MM.1S (cell line): Measurements from ENCODE around the gene ADAM19.

Source experiments
- DNase-seq: peaks from one replicate; pipeline ENCODE4 v3.0.0-alpha.2; 2015
- H2AFZ ChIP-seq: fragments of 300-600 bp; sonication (generic); 2 replicates; pipeline ENCODE4 v1.6.0; 2016; ENCODE audit warnings: antibody characterized with exemption, low read length
- H3F3A ChIP-seq: fragments of 300-600 bp; sonication (generic); 2 replicates; pipeline ENCODE4 v1.6.1; 2016; ENCODE audit warnings: mild to moderate bottlenecking, antibody characterized with exemption, low read length, moderate library complexity, mixed read lengths; ENCODE audit not compliant: insufficient read depth
- H3K27ac ChIP-seq: fragments of 300-600 bp; sonication (generic); 2 replicates; pipeline ENCODE4 v1.5.1; 2016; ENCODE audit warnings: mild to moderate bottlenecking, low read length
- H3K27me3 ChIP-seq: fragments of 300-600 bp; sonication (generic); replicated peaks from 2 replicates; pipeline ENCODE4 v1.6.0; 2016; ENCODE audit warnings: low read length; ENCODE audit not compliant: insufficient read depth
- H3K36me3 ChIP-seq: fragments of 300-600 bp; sonication (generic); replicated peaks from 2 replicates; pipeline ENCODE4 v1.6.1; 2016; ENCODE audit warnings: mild to moderate bottlenecking, low read length, mixed read lengths; ENCODE audit not compliant: insufficient read depth
- H3K4me1 ChIP-seq: fragments of 300-600 bp; sonication (generic); 2 replicates; pipeline ENCODE4 v1.6.1; 2016; ENCODE audit warnings: low read length, mixed read lengths
- H3K4me2 ChIP-seq: fragments of 300-600 bp; sonication (generic); 2 replicates; pipeline ENCODE4 v1.6.0; 2016; ENCODE audit warnings: low read depth, low read length
- H3K4me3 ChIP-seq: fragments of 300-600 bp; sonication (generic); 2 replicates; pipeline ENCODE4 v1.5.1; 2016; ENCODE audit warnings: low read length, mixed read lengths
- H3K79me2 ChIP-seq: fragments of 300-600 bp; sonication (generic); 2 replicates; pipeline ENCODE4 v1.6.1; 2016; ENCODE audit warnings: mixed run types, low read length, mixed read lengths
- H3K9ac ChIP-seq: fragments of 300-600 bp; sonication (generic); 2 replicates; pipeline ENCODE4 v1.6.1; 2016; ENCODE audit warnings: low read length, mixed read lengths
- H3K9me2 ChIP-seq: fragments of 300-600 bp; sonication (generic); replicated peaks from 2 replicates; pipeline ENCODE4 v1.6.1; 2016; ENCODE audit warnings: mild to moderate bottlenecking, low read length, mixed read lengths; ENCODE audit not compliant: insufficient read depth
- H3K9me3 ChIP-seq: fragments of 300-600 bp; sonication (generic); replicated peaks from 2 replicates; pipeline ENCODE4 v1.6.1; 2016; ENCODE audit warnings: mild to moderate bottlenecking, low read length, mixed read lengths; ENCODE audit not compliant: insufficient read depth
- H4K20me1 ChIP-seq: fragments of 300-600 bp; sonication (generic); 2 replicates; pipeline ENCODE4 v1.6.1; 2016; ENCODE audit warnings: mild to moderate bottlenecking, low read length, moderate library complexity, mixed read lengths; ENCODE audit not compliant: insufficient read depth
- EZH2 ChIP-seq: fragments of 300-600 bp; sonication (generic); optimal IDR thresholded peaks from 2 replicates; pipeline ENCODE3; 2017; ENCODE audit warnings: low read depth, mild to moderate bottlenecking, antibody characterized with exemption, low read length, mixed read lengths
- EZH2phosphoT487 ChIP-seq: fragments of 300-600 bp; sonication (generic); IDR thresholded peaks from 2 replicates; pipeline ENCODE4 v1.6.1; 2018; ENCODE audit warnings: antibody characterized with exemption, low read length
- TF ChIP-seq, protein P1 (sequence below): fragments of 300-600 bp; sonication (generic); IDR thresholded peaks from 2 replicates; pipeline ENCODE4 v1.5.1; 2016; ENCODE audit warnings: antibody characterized with exemption, low read length, mixed read lengths

ADAM19 gene

GRCh38 chr5:157481265-157481664, 94.3 kb downstream of the ADAM19 start:
- Histone ChIP-seq H3K9ac (no peak overlapping the region), H3K4me1 (no peaks in the 10 kb centered on the region), H3K4me2 (no peak overlapping the region), H3K9me3 (no peaks in the 10 kb centered on the region), H3K36me3 (no peaks in the 10 kb centered on the region), H4K20me1 (no peaks in the 10 kb centered on the region), H3K79me2 (no peaks in the 10 kb centered on the region), H2AFZ (no peak overlapping the region), H3K27ac (no peak overlapping the region), H3K4me3 (no peak overlapping the region), H3F3A (no peaks in the 10 kb centered on the region), H3K9me2 (no peaks in the 10 kb centered on the region), H3K27me3 (no peaks in the 10 kb centered on the region)
- no peak for DNase-seq
- TF ChIP-seq EZH2, result no peak
- no peak for TF ChIP-seq EZH2phosphoT487
- TF ChIP-seq, protein P1, sequence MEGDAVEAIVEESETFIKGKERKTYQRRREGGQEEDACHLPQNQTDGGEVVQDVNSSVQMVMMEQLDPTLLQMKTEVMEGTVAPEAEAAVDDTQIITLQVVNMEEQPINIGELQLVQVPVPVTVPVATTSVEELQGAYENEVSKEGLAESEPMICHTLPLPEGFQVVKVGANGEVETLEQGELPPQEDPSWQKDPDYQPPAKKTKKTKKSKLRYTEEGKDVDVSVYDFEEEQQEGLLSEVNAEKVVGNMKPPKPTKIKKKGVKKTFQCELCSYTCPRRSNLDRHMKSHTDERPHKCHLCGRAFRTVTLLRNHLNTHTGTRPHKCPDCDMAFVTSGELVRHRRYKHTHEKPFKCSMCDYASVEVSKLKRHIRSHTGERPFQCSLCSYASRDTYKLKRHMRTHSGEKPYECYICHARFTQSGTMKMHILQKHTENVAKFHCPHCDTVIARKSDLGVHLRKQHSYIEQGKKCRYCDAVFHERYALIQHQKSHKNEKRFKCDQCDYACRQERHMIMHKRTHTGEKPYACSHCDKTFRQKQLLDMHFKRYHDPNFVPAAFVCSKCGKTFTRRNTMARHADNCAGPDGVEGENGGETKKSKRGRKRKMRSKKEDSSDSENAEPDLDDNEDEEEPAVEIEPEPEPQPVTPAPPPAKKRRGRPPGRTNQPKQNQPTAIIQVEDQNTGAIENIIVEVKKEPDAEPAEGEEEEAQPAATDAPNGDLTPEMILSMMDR, result no peak

DNA sequence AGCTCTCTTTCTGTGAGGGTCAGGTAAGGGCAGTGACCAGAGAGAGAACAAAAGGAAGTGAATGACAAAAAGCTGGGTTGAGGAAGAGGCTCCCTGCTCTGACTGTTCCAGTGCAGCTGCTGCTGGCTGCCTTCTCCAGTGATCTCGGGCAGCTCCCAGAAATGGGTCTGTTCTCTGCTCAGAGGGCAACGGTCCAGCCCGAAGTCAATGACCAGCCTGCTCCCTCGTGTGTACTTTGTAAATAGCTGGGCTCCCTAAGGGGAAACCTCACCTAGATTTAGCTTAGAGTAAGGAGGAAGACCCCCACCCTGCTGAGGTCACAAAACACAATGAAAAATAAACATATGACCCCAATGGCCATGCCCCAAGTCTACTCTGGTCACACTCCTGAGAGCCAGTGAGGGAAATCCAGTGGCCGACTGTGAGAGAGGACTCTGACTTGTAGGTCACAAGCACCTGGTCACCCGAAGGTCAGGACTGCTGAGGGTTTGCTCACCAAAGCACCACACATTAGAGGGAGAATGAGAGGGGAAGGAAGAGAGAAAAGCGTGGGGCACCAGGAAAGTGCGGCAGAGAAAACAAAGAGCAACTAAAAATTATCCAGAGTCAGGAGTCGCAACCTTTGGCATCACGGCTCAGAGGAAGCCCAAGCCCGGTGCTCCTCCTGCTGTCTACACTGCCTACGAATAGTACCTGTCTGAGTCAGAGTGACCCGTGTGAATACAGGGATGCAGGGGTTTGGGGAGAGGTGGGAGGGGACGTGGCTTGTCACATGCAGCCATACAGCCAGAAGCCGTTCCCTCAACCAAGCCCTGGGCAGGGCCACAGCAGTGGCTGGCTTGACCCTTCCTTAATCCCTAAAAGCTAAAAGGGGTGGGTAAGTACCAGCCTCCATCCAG, 95.7 kb downstream of the ADAM19 start:
- TF ChIP-seq EZH2phosphoT487 (no peak), EZH2 (no peak)
- TF ChIP-seq, protein P1, result no peak
- no peak overlapping the region for H3K4me3 ChIP-seq
- H3K4me2 ChIP-seq, result no peak overlapping the region
- H3K79me2 ChIP-seq, result no peaks in the 10 kb centered on the region
- no peaks in the 10 kb centered on the region for H3K36me3 ChIP-seq
- no peak overlapping the region for H3K9ac ChIP-seq
- H3F3A ChIP-seq, result no peaks in the 10 kb centered on the region
- no peak overlapping the region for H2AFZ ChIP-seq
- H3K4me1 ChIP-seq, result no peaks in the 10 kb centered on the region
- no peak overlapping the region for H3K27ac ChIP-seq
- H4K20me1 ChIP-seq, result no peaks in the 10 kb centered on the region
- H3K9me3 ChIP-seq, result no peaks in the 10 kb centered on the region
- DNase-seq, result no peak
- H3K9me2 ChIP-seq, result no peaks in the 10 kb centered on the region
- H3K27me3 ChIP-seq, result no peaks in the 10 kb centered on the region

- H3K27me3 ChIP-seq, result no peaks in the 10 kb centered on the region
- no peaks in the 10 kb centered on the region for H3F3A ChIP-seq
- no peaks in the 10 kb centered on the region for H3K36me3 ChIP-seq
- DNase-seq, result no peak
- H3K4me2 ChIP-seq, result no peak overlapping the region
- H3K79me2 ChIP-seq, result no peaks in the 10 kb centered on the region
- TF ChIP-seq, protein P1, result no peak
- TF ChIP-seq EZH2phosphoT487 (no peak), EZH2 (no peak)
- H3K9me3 ChIP-seq, result no peaks in the 10 kb centered on the region
- no peaks in the 10 kb centered on the region for H4K20me1 ChIP-seq
- no peak overlapping the region for H2AFZ ChIP-seq
- no peak overlapping the region for H3K27ac ChIP-seq
- no peaks in the 10 kb centered on the region for H3K9me2 ChIP-seq
- no peak overlapping the region for H3K4me3 ChIP-seq
- H3K4me1 ChIP-seq, result no peaks in the 10 kb centered on the region
- no peak overlapping the region for H3K9ac ChIP-seq
These were observed 96.4 kb downstream of the ADAM19 start for GRCh38 chr5:157479166-157479565.
